HepG2 (cell line): ENCODE data around the gene ZNF227. TPM values are rescaled to one million over a fixed set of nuclear protein-coding genes. Genes with fewer than 3 reads are reported as not detected.

ENCODE experiments used
- ARID2 ChIP-seq: sonication (generic); formaldehyde crosslinking; IDR thresholded peaks from 2 replicates; pipeline ENCODE4 v1.8.1; 2022; ENCODE audit warnings: mild to moderate bottlenecking, missing genetic modification reagents, borderline replicate concordance
- CCDC6 ChIP-seq: sonication (generic); formaldehyde crosslinking; IDR thresholded peaks from 2 replicates; pipeline ENCODE4 v1.8.1; 2022; ENCODE audit warnings: mild to moderate bottlenecking, missing genetic modification reagents, moderate library complexity
- GABPA ChIP-seq, 2 experiments: IDR thresholded peaks; 2 replicates each; pipeline ENCODE4 v1.6.1; 2011 to 2016; ENCODE audit warnings: low read depth in 2 of 2, low read length in 1 of 2, missing biosample characterization in 1 of 2, missing genetic modification characterization in 1 of 2
- GZF1 ChIP-seq: sonication (generic); formaldehyde crosslinking; IDR thresholded peaks from 2 replicates; pipeline ENCODE4 v1.5.1; 2020; ENCODE audit warnings: mild to moderate bottlenecking, missing genetic modification reagents
- HNRNPLL ChIP-seq: fragments of 200-400 bp; formaldehyde crosslinking; IDR thresholded peaks from 2 replicates; pipeline ENCODE4 v1.6.1; 2017; ENCODE audit warnings: mild to moderate bottlenecking, low read depth, low read length; ENCODE audit not compliant: poor library complexity, severe bottlenecking
- IRF2 ChIP-seq: IDR thresholded peaks from 2 replicates; pipeline ENCODE4 v1.6.1; 2018; ENCODE audit warnings: missing genetic modification reagents, missing compliant biosample characterization
- JUN ChIP-seq: sonication (generic); formaldehyde crosslinking; IDR thresholded peaks from 2 replicates; pipeline ENCODE4 v1.4.0; 2020; ENCODE audit warnings: mild to moderate bottlenecking, missing genetic modification reagents
- NFAT5 ChIP-seq: sonication (generic); formaldehyde crosslinking; IDR thresholded peaks from 2 replicates; pipeline ENCODE4 v1.4.0; 2020; ENCODE audit warnings: missing genetic modification reagents
- PHF5A ChIP-seq: IDR thresholded peaks from one replicate; pipeline ENCODE4 v1.6.1; 2018; ENCODE audit warnings: low read depth, missing genetic modification reagents; ENCODE audit not compliant: unreplicated experiment
- PRDM10 ChIP-seq: sonication (generic); formaldehyde crosslinking; IDR thresholded peaks from 2 replicates; pipeline ENCODE4 v1.4.0; 2020; ENCODE audit warnings: low read depth, missing genetic modification reagents
- SALL1 ChIP-seq: sonication (generic); formaldehyde crosslinking; IDR thresholded peaks from 2 replicates; pipeline ENCODE4 v1.8.0; 2022; ENCODE audit warnings: mild to moderate bottlenecking, missing genetic modification reagents
- SNAPC4 ChIP-seq: sonication (generic); formaldehyde crosslinking; IDR thresholded peaks from 2 replicates; pipeline ENCODE4 v1.4.0; 2020; ENCODE audit warnings: mild to moderate bottlenecking, missing genetic modification reagents
- ZFP82 ChIP-seq: sonication (generic); formaldehyde crosslinking; IDR thresholded peaks from 2 replicates; pipeline ENCODE4 v1.5.1; 2020; ENCODE audit warnings: mild to moderate bottlenecking, missing genetic modification reagents, borderline replicate concordance
- ZKSCAN5 ChIP-seq: sonication (generic); formaldehyde crosslinking; IDR thresholded peaks from 2 replicates; pipeline ENCODE4 v1.5.1; 2020; ENCODE audit warnings: mild to moderate bottlenecking, missing genetic modification reagents
- ZNF260 ChIP-seq: sonication (generic); formaldehyde crosslinking; IDR thresholded peaks from 2 replicates; pipeline ENCODE4 v1.4.0; 2020; ENCODE audit warnings: missing genetic modification reagents, low read depth, mild to moderate bottlenecking, borderline replicate concordance
- ZNF652 ChIP-seq: IDR thresholded peaks from 2 replicates; pipeline ENCODE4 v1.6.1; 2016; ENCODE audit warnings: low read depth, borderline replicate concordance
- polyA plus RNA-seq, 8 experiments: library from polyadenylated mRNA; depleted of rRNA in 3 of 8; stranded (reverse) in 7 of 8; unstranded in 1 of 8; fragments of >200 nt; fragmentation: Illumina TruSeq in 4 of 8; extraction: Trizol in 4 of 8; gene quantifications; 2 replicates each; pipeline versions ENCODE4 v1.2.1 to v1.2.3, GENCODE V29; 2011 to 2016; ENCODE audit warnings: low read depth in 4 of 8, missing spikeins in 1 of 8, mixed read lengths in 1 of 8; ENCODE audit not compliant: insufficient read depth in 1 of 8
- total RNA-seq, 5 experiments: library from RNA; depleted of rRNA; stranded (reverse); fragments of >200 nt; fragmentation: Illumina TruSeq; extraction: Trizol; gene quantifications; 2 replicates each; pipeline ENCODE4 v1.2.3, GENCODE V29; 2016; ENCODE audit warnings: low read depth in 1 of 5

Gene ZNF227
- total and polyA plus RNA-seq, 2 of the 13 experiments (the other 11 are each of a cell fraction or from before 2014, with no cell fraction given) = 3.1 to 16.8 TPM

- TF ChIP-seq NFAT5 (CRISPR knock-in tag) = no peak
- no peak for TF ChIP-seq ZKSCAN5 (CRISPR knock-in tag)
- no peak for TF ChIP-seq JUN (CRISPR knock-in tag)
- TF ChIP-seq ARID2 (CRISPR knock-in tag) = no peak
- TF ChIP-seq PHF5A (CRISPR knock-in tag) = no peak
- TF ChIP-seq CCDC6 (CRISPR knock-in tag) = no peak
- no peak for TF ChIP-seq HNRNPLL
- no peak for TF ChIP-seq GABPA (IDR thresholded peaks at IDR 0.05; ENCODE audit: low read depth, low read length)
- TF ChIP-seq GABPA (CRISPR knock-in tag; IDR thresholded peaks at IDR 0.05; ENCODE audit: low read depth) = peak; percentile 43; the same call in 1 of the 2 replicates
- TF ChIP-seq ZNF260 = no peak
- TF ChIP-seq ZNF652 (CRISPR knock-in tag) = no peak
- TF ChIP-seq IRF2 (CRISPR knock-in tag) = peak; percentile 70
- no peak for TF ChIP-seq PRDM10 (CRISPR knock-in tag)
- TF ChIP-seq GZF1 (CRISPR knock-in tag) = no peak
- TF ChIP-seq SALL1 (CRISPR knock-in tag) = peak; percentile 40; the same call in 1 of the 2 replicates
- TF ChIP-seq SNAPC4 (CRISPR knock-in tag) = no peak
- no peak for TF ChIP-seq ZFP82 (CRISPR knock-in tag)
Observed at GRCh38 chr19:44254496-44254895, 42.2 kb downstream of the ZNF227 start (continued).
